HG03045 (cell line): ENCODE measurements around the gene RBM33.

Experiments
- ATAC-seq: cut with Tn5 transposase; IDR thresholded peaks from one replicate; pipeline ENCODE4 v1.9.1; 2021; ENCODE audit warnings: mild to moderate bottlenecking, moderate library complexity; ENCODE audit not compliant: unreplicated experiment

Gene RBM33

GRCh38 chr7:155806096-155806871 is 161.8 kb downstream of the RBM33 start:
- ATAC-seq: no peak

GRCh38 chr7:155807065-155807671 is 162.7 kb downstream of the RBM33 start:
- ATAC-seq: no peak

- no peak for ATAC-seq
These were observed 163.5 kb downstream of the RBM33 start for GRCh38 chr7:155807789-155808548.

GRCh38 chr7:155808549-155809331 is 164.3 kb downstream of the RBM33 start:
- ATAC-seq: no peak

- no peak for ATAC-seq
These were observed 165.0 kb downstream of the RBM33 start for GRCh38 chr7:155809332-155809946.

- ATAC-seq: no peak
These were observed 165.7 kb downstream of the RBM33 start for GRCh38 chr7:155809947-155810769.

- ATAC-seq: no peak
These were observed 166.5 kb downstream of the RBM33 start for GRCh38 chr7:155810770-155811559.

GRCh38 chr7:155811560-155811894 is 167.1 kb downstream of the RBM33 start:
- ATAC-seq: no peak

- no peak for ATAC-seq
These were observed 167.7 kb downstream of the RBM33 start, which contains the start of gene SHH for GRCh38 chr7:155811895-155812761. TSS of gene SHH (minus strand) at chr7:155812463. CDS start at chr7:155812122, 341 bp downstream.

GRCh38 chr7:155813125-155813524 is 168.7 kb downstream of the RBM33 start:
- no peak for ATAC-seq

- no peak for ATAC-seq
These were observed 169.3 kb downstream of the RBM33 start for GRCh38 chr7:155813546-155814315.

GRCh38 chr7:155814316-155815276 is 170.1 kb downstream of the RBM33 start:
- no peak for ATAC-seq

GRCh38 chr7:155815332-155816191 is 171.1 kb downstream of the RBM33 start:
- peak; percentile 63 for ATAC-seq

- ATAC-seq: no peak
These were observed 171.7 kb downstream of the RBM33 start for GRCh38 chr7:155816192-155816508.

- ATAC-seq: no peak
These were observed 172.5 kb downstream of the RBM33 start for GRCh38 chr7:155816996-155817395.
